GM19468 (cell line): ENCODE results near the gene PLXNA2.

ENCODE experiments used
- ATAC-seq: cut with Tn5 transposase; IDR thresholded peaks from one replicate; pipeline ENCODE4 v1.9.1; 2021; ENCODE audit warnings: mild to moderate bottlenecking, moderate library complexity, moderate number of reproducible peaks; ENCODE audit not compliant: unreplicated experiment; ENCODE audit errors: extremely low read depth

PLXNA2 gene

GRCh38 chr1:208242941-208243526 lies 1.1 kb downstream of the PLXNA2 start:
- ATAC-seq, result no peak

GRCh38 chr1:208242146-208242545 lies 2.0 kb downstream of the PLXNA2 start:
- ATAC-seq, result no peak

- no peak for ATAC-seq
Observed at GRCh38 chr1:208241512-208241911, 2.7 kb downstream of the PLXNA2 start.

GRCh38 chr1:208240662-208241355 lies 3.4 kb downstream of the PLXNA2 start:
- ATAC-seq, result no peak

GRCh38 chr1:208239473-208240381 lies 4.5 kb downstream of the PLXNA2 start:
- ATAC-seq, result no peak

GRCh38 chr1:208238710-208239472 lies 5.3 kb downstream of the PLXNA2 start:
- ATAC-seq, result no peak

GRCh38 chr1:208237241-208237640 lies 6.9 kb downstream of the PLXNA2 start:
- no peak for ATAC-seq

- no peak for ATAC-seq
Observed at GRCh38 chr1:208235982-208236761, 8.0 kb downstream of the PLXNA2 start.

- no peak for ATAC-seq
Observed at GRCh38 chr1:208235356-208235981, 8.7 kb downstream of the PLXNA2 start.

- no peak for ATAC-seq
Observed at GRCh38 chr1:208234721-208235120, 9.5 kb downstream of the PLXNA2 start.

- no peak for ATAC-seq
Observed at GRCh38 chr1:208233978-208234377, 10.2 kb downstream of the PLXNA2 start.

- no peak for ATAC-seq
Observed at GRCh38 chr1:208233546-208233945, 10.6 kb downstream of the PLXNA2 start.

GRCh38 chr1:208232662-208233038 lies 11.5 kb downstream of the PLXNA2 start:
- ATAC-seq, result no peak

GRCh38 chr1:208231881-208232661 lies 12.1 kb downstream of the PLXNA2 start:
- no peak for ATAC-seq

- ATAC-seq, result no peak
Observed at GRCh38 chr1:208230668-208231529, 13.3 kb downstream of the PLXNA2 start.

- no peak for ATAC-seq
Observed at GRCh38 chr1:208228550-208228949, 15.6 kb downstream of the PLXNA2 start.

- ATAC-seq, result no peak
Observed at GRCh38 chr1:208228026-208228425, 16.2 kb downstream of the PLXNA2 start.

- ATAC-seq, result no peak
Observed at GRCh38 chr1:208227366-208227765, 16.8 kb downstream of the PLXNA2 start.
